K562 (cell line): ENCODE measurements around the gene SYCP2. TPM values are rescaled to one million over a fixed set of nuclear protein-coding genes. Genes with fewer than 3 reads are reported as not detected.

Experiments
- ATAC-seq: fragments of 200-7000 bp; cut with Tn5 transposase; 3 replicates; pipeline ENCODE4 v1.9.1; 2020; ENCODE audit warnings: moderate library complexity
- BruUV-seq: library from RNA; stranded (reverse); fragments of 400-500 nt; replicated peaks from 2 replicates; lab custom pipeline; 2021; lab: Mats Ljungman, UMichigan
- CTCF ChIA-PET: fragments of 300-600 bp; formaldehyde crosslinking; extraction: SDS; loops from one replicate; lab custom pipeline; 2021; ENCODE audit warnings: low intra/inter-chr PET ratio; lab: Yijun Ruan, JAX
- POLR2A ChIA-PET: fragments of 300-600, 350-650 bp; sonication (Branson Sonifier 250); formaldehyde crosslinking; extraction: SDS; loops from one replicate; lab custom pipeline; 2021; ENCODE audit warnings: antibody characterized with exemption, inconsistent platforms; lab: Yijun Ruan, JAX
- DNase-seq, 4 experiments: peaks; one replicate each; pipeline versions ENCODE4 v3.0.0 to v3.0.0-alpha.2; 2011 to 2018; ENCODE audit warnings: low spot score in 3 of 4, mixed read lengths in 3 of 4; ENCODE audit errors: extremely low read depth in 1 of 4
- FAIRE-seq: peaks from 2 replicates; lab custom pipeline; 2011; peaks lifted over from hg19 to GRCh38; lab: Jason Lieb, UNC
- H2AFZ ChIP-seq: 2 replicates; pipeline ENCODE4 v1.6.0; 2011; ENCODE audit warnings: low read depth, low read length, control low read depth, inconsistent platforms
- H3K27ac ChIP-seq: fragments of 200-600 bp; 3 replicates; pipeline ENCODE4 v1.8.0; 2011; ENCODE audit warnings: low read depth, mild to moderate bottlenecking, control low read depth, inconsistent platforms, low read length, moderate library complexity, mixed read lengths; ENCODE audit errors: extremely low read depth
- H3K27me3 ChIP-seq, 2 experiments: fragments of 300-600 bp in 1 of 2; 2 replicates in 1 of 2; 3 replicates in 1 of 2; pipeline versions ENCODE4 v1.6.0 to v1.8.0; 2011; ENCODE audit warnings: inconsistent platforms in 2 of 2, low read length in 2 of 2, mild to moderate bottlenecking in 1 of 2, mixed read lengths in 1 of 2, moderate library complexity in 1 of 2; ENCODE audit not compliant: control insufficient read depth in 2 of 2, insufficient read depth in 2 of 2
- H3K36me3 ChIP-seq: fragments of 300-600 bp; 3 replicates; pipeline ENCODE4 v1.8.0; 2011; ENCODE audit warnings: mild to moderate bottlenecking, low read length, inconsistent platforms; ENCODE audit not compliant: control insufficient read depth, insufficient read depth
- H3K4me1 ChIP-seq, 2 experiments: fragments of 200-600 bp in 1 of 2; replicated peaks in 1 of 2; 2 replicates in 1 of 2; 3 replicates in 1 of 2; pipeline versions ENCODE4 v1.5.1 to v1.8.0; 2011; ENCODE audit warnings: inconsistent platforms in 2 of 2, low read length in 2 of 2, mild to moderate bottlenecking in 1 of 2, mixed read lengths in 1 of 2, moderate library complexity in 1 of 2; ENCODE audit not compliant: control insufficient read depth in 2 of 2, insufficient read depth in 2 of 2
- H3K4me2 ChIP-seq: 2 replicates; pipeline ENCODE4 v1.6.1; 2011; ENCODE audit warnings: low read length, control low read depth, inconsistent platforms, mixed read lengths; ENCODE audit not compliant: insufficient read depth
- H3K4me3 ChIP-seq: fragments of 200-600 bp; sonication (generic), shearing (Covaris generic); 2 replicates; pipeline ENCODE4 v1.5.1; 2016; ENCODE audit warnings: control low read depth, inconsistent platforms
- H3K79me2 ChIP-seq: fragments of 200-600 bp; 3 replicates; pipeline ENCODE4 v1.8.0; 2011; ENCODE audit warnings: low read length, inconsistent platforms; ENCODE audit not compliant: control insufficient read depth, insufficient read depth
- H3K9ac ChIP-seq, 2 experiments: 2 replicates each; pipeline versions ENCODE4 v1.6.0 to v1.6.1; 2011; ENCODE audit warnings: low read depth in 2 of 2, low read length in 2 of 2, control low read depth in 1 of 2, inconsistent platforms in 1 of 2, mild to moderate bottlenecking in 1 of 2, mixed read lengths in 1 of 2; ENCODE audit not compliant: insufficient read depth in 1 of 2
- H3K9me1 ChIP-seq: one replicate; pipeline ENCODE4 v1.6.0; 2011; ENCODE audit warnings: inconsistent platforms, mild to moderate bottlenecking, low read length, moderate library complexity; ENCODE audit not compliant: control insufficient read depth, insufficient read depth
- H3K9me3 ChIP-seq: replicated peaks from 2 replicates; pipeline ENCODE4 v1.5.1; 2011; ENCODE audit warnings: low read depth, low read length, inconsistent platforms; ENCODE audit not compliant: control insufficient read depth, insufficient read depth
- H4K20me1 ChIP-seq: replicated peaks from 2 replicates; pipeline ENCODE4 v1.6.1; 2011; ENCODE audit warnings: low read length, inconsistent platforms, mixed read lengths; ENCODE audit not compliant: control insufficient read depth, insufficient read depth
- GATAD2A ChIP-seq: fragments of 450-650 bp; IDR thresholded peaks from 2 replicates; pipeline ENCODE4 v1.6.1; 2017
- LEF1 ChIP-seq: fragments of 450-650 bp; IDR thresholded peaks from 2 replicates; pipeline ENCODE4 v1.6.1; 2016; ENCODE audit warnings: mild to moderate bottlenecking
- NUFIP1 ChIP-seq: fragments of 450-650 bp; IDR thresholded peaks from 2 replicates; pipeline ENCODE4 v1.6.1; 2018; ENCODE audit not compliant: partially characterized antibody
- PML ChIP-seq: IDR thresholded peaks from 2 replicates; pipeline ENCODE4 v1.6.1; 2012; ENCODE audit warnings: low read length, inconsistent platforms
- RBBP5 ChIP-seq: fragments of 200-600 bp; sonication (generic); IDR thresholded peaks from 2 replicates; pipeline ENCODE4 v1.6.1; 2012; ENCODE audit warnings: borderline replicate concordance, mild to moderate bottlenecking, low read length, control low read depth, inconsistent platforms; ENCODE audit not compliant: insufficient read depth, poor library complexity, severe bottlenecking
- SMAD1 ChIP-seq: fragments of 150-350 bp; IDR thresholded peaks from 2 replicates; pipeline ENCODE4 v1.6.1; 2014; ENCODE audit warnings: low read length, low read depth; ENCODE audit not compliant: partially characterized antibody
- SNRNP70 ChIP-seq: fragments of 200-400 bp; formaldehyde crosslinking; optimal IDR thresholded peaks from 2 replicates; pipeline ENCODE3; 2017; ENCODE audit warnings: low read depth, low read length
- TARDBP ChIP-seq: fragments of 450-650 bp; IDR thresholded peaks from 2 replicates; pipeline ENCODE4 v1.6.1; 2016
- TEAD4 ChIP-seq, 2 experiments: sonication (generic) in 1 of 2; formaldehyde crosslinking in 1 of 2; IDR thresholded peaks; 2 replicates each; pipeline versions ENCODE4 v1.6.1 to v1.8.0; 2012 to 2022; ENCODE audit warnings: borderline replicate concordance in 1 of 2, inconsistent platforms in 1 of 2, low read length in 1 of 2, mild to moderate bottlenecking in 1 of 2, missing genetic modification reagents in 1 of 2
- ZNF586 ChIP-seq: fragments of 450-650 bp; formaldehyde crosslinking; conservative IDR thresholded peaks from 2 replicates; pipeline ENCODE4 v1.4.0; 2020; ENCODE audit warnings: mild to moderate bottlenecking, moderate library complexity
- ZNF668 ChIP-seq: fragments of 250-450 bp; sonication (Bioruptor Pico); IDR thresholded peaks from 2 replicates; pipeline ENCODE4 v1.8.0; 2022; ENCODE audit warnings: mild to moderate bottlenecking, inconsistent platforms
- WGBS: fragments of 100-300 bp; shearing (Covaris generic); methylation state at CpG from one replicate; pipeline ENCODE4 v1.1.6; 2016; ENCODE audit warnings: low coverage, mixed read lengths; ENCODE audit not compliant: insufficient coverage; ENCODE audit errors: missing lambda C conversion rate; 5-methylcytosine and 5-hydroxymethylcytosine counted together
- in situ Hi-C: fragments of 300-500 bp; cut with MboI; formaldehyde crosslinking; loops from 4 replicates; pipeline ENCODE4 v1.15.0; 2018; ENCODE audit warnings: inconsistent platforms, mixed read lengths
- intact Hi-C: fragments of 100-400 bp; cut with micrococcal nuclease; formaldehyde crosslinking; loops from 2 replicates; pipeline ENCODE4 v1.14.2; 2022
- polyA plus RNA-seq, 8 experiments: library from polyadenylated mRNA; depleted of rRNA in 4 of 8; stranded (reverse) in 5 of 8; unstranded in 3 of 8; fragments of >200 nt; fragmentation: Nextera tagmentation in 2 of 8; fragmentation: Illumina TruSeq in 1 of 8; extraction: Ambion mirVana in 2 of 8; extraction: Trizol in 1 of 8; gene quantifications; 2 replicates each; pipeline versions ENCODE4 v1.2.1 to v1.2.3, GENCODE V29; 2011 to 2014; ENCODE audit warnings: inconsistent platforms in 1 of 8, missing spikeins in 1 of 8
- total RNA-seq, 7 experiments: library from RNA; depleted of rRNA in 6 of 7; stranded (reverse); fragments of >200 nt in 6 of 7; fragmentation: Illumina TruSeq in 2 of 7; extraction: Trizol in 2 of 7; gene quantifications; 2 replicates each; pipeline versions ENCODE4 v1.2.1 to v1.2.3, GENCODE V29; 2011 to 2021; ENCODE audit warnings: low replicate concordance in 1 of 7
- TF ChIP-seq, protein P1 (sequence below), 3 experiments: fragments of 200-800 bp in 1 of 3; sonication (Bioruptor generic) in 1 of 3; sonication (generic) in 1 of 3; formaldehyde crosslinking in 1 of 3; IDR thresholded peaks; 2 replicates each; pipeline versions ENCODE4 v1.6.1 to v1.8.0; 2016 to 2022; ENCODE audit warnings: mild to moderate bottlenecking in 2 of 3, missing compliant biosample characterization in 2 of 3, missing genetic modification characterization in 2 of 3, missing genetic modification reagents in 1 of 3
- TF ChIP-seq, protein P2 (sequence below): sonication (generic); formaldehyde crosslinking; IDR thresholded peaks from 2 replicates; pipeline ENCODE4 v1.8.0; 2023; ENCODE audit warnings: mild to moderate bottlenecking, missing genetic modification reagents
- TF ChIP-seq, protein P3 (sequence below), 2 experiments: fragments of 150-350 bp in 1 of 2; IDR thresholded peaks; 2 replicates each; pipeline ENCODE4 v1.6.1; 2012 to 2016; ENCODE audit warnings: low read depth in 2 of 2, low read length in 2 of 2, mild to moderate bottlenecking in 1 of 2, moderate library complexity in 1 of 2

SYCP2 gene
- total and polyA plus RNA-seq, 9 of the 15 experiments (the other 6 are each of a cell fraction or from before 2014, with no cell fraction given), result 0.24 to 1.6 (median 0.67) TPM

DNA sequence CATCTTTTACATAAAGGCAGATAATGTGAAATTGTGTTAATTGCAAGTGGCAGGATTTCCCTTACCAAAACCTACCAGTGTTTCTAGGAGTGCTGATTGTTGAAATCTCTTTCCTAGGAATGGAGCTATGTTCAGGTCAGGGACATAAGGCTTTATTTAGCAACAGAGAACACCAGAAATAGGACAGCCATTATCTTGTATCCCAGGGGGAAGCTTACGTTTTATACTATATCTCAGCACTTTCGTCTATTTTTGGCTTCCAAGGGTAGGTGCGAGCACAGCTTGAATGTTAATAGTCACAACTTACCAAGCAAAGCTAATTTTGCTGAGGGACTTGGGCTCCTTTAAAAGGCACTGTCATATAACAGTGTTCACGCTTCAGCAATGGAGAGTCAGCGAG, 94.0 kb downstream of the SYCP2 start (continued):
- TF ChIP-seq SNRNP70, result no peak
- TF ChIP-seq, protein P1, sequence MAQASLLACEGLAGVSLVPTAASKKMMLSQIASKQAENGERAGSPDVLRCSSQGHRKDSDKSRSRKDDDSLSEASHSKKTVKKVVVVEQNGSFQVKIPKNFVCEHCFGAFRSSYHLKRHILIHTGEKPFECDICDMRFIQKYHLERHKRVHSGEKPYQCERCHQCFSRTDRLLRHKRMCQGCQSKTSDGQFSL (CRISPR knock-in tag; IDR thresholded peaks at IDR 0.05), result no peak
- TF ChIP-seq, protein P1 (tag; IDR thresholded peaks at IDR 0.05), result no peak
- TF ChIP-seq GATAD2A, result no peak
- no peak for TF ChIP-seq ZNF668

DNA sequence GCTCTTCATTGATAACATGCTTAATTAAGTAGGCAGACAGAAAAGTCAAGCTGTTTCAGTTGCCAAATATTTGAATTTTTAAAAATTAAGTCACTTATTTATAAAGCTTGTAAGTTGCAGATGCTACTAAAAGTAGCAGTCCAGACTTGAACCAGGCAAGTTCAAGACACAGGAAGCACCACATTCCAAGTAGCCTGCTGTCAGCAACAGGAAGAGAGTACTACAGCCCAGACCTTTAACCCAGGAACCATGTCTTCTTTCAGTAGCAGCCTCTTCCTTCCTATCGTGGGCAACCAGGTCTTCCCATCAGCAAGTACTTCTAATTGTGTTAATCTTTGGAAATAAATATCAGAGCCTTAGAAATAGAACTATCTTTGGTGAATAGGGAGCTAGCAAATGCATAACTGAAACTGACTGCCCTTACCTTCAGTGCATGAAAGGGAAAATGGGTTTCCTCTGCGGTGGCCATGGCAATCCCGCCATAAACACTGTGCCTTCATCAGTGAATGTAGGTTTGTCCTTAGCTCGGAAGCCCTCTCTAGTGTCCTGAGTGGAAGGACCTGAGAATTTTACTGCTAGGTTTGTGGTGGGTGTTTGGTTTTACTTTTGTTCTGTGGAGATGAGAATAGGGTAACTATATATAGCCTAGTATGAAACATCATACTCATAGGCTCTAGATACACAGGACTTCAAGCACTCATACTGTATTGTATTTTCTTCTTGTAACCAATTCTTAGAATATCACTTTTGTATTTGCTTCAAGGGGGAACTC, 95.6 kb downstream of the SYCP2 start:
- Histone ChIP-seq H3K9me1 (no peaks in the 10 kb centered on the region), H2AFZ (no peak overlapping the region), H3K9ac (no peak overlapping the region), H3K4me1 (no peaks in the 10 kb centered on the region), H3K27me3 (peaks cover 0 to 17% of the 10 kb centered on the region in 2 experiments; a peak in 3 of 5 replicates), H3K9me3 (no peaks in the 10 kb centered on the region), H3K27ac (no peak overlapping the region), H3K36me3 (no peaks in the 10 kb centered on the region), H3K4me3 (no peak overlapping the region), H3K4me2 (no peak overlapping the region), H4K20me1 (no peaks in the 10 kb centered on the region), H3K79me2 (no peaks in the 10 kb centered on the region)
- in situ Hi-C loops, result no loop called here
- ChIA-PET CTCF (no interaction called here), POLR2A (no interaction called here)
- 2% methylated on average over 4 of the region's 4 CpGs for WGBS
- intact Hi-C loops, result no loop called here
- no peak for DNase-seq
- FAIRE-seq, result no peak
- no peak for ATAC-seq
- BruUV-seq, result no TSS peak
- TF ChIP-seq LEF1 (no peak), TARDBP (no peak), NUFIP1 (no peak), PML (no peak), TEAD4 (IDR thresholded peaks at IDR 0.05; ENCODE audit: low read length) (no peak), TEAD4 (CRISPR knock-in tag; IDR thresholded peaks at IDR 0.05; ENCODE audit: borderline replicate concordance) (no peak), SMAD1 (no peak), SNRNP70 (no peak), RBBP5 (no peak), ZNF586 (no peak)
- TF ChIP-seq, protein P2, sequence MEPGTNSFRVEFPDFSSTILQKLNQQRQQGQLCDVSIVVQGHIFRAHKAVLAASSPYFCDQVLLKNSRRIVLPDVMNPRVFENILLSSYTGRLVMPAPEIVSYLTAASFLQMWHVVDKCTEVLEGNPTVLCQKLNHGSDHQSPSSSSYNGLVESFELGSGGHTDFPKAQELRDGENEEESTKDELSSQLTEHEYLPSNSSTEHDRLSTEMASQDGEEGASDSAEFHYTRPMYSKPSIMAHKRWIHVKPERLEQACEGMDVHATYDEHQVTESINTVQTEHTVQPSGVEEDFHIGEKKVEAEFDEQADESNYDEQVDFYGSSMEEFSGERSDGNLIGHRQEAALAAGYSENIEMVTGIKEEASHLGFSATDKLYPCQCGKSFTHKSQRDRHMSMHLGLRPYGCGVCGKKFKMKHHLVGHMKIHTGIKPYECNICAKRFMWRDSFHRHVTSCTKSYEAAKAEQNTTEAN (CRISPR knock-in tag), result no peak
- TF ChIP-seq, protein P3, sequence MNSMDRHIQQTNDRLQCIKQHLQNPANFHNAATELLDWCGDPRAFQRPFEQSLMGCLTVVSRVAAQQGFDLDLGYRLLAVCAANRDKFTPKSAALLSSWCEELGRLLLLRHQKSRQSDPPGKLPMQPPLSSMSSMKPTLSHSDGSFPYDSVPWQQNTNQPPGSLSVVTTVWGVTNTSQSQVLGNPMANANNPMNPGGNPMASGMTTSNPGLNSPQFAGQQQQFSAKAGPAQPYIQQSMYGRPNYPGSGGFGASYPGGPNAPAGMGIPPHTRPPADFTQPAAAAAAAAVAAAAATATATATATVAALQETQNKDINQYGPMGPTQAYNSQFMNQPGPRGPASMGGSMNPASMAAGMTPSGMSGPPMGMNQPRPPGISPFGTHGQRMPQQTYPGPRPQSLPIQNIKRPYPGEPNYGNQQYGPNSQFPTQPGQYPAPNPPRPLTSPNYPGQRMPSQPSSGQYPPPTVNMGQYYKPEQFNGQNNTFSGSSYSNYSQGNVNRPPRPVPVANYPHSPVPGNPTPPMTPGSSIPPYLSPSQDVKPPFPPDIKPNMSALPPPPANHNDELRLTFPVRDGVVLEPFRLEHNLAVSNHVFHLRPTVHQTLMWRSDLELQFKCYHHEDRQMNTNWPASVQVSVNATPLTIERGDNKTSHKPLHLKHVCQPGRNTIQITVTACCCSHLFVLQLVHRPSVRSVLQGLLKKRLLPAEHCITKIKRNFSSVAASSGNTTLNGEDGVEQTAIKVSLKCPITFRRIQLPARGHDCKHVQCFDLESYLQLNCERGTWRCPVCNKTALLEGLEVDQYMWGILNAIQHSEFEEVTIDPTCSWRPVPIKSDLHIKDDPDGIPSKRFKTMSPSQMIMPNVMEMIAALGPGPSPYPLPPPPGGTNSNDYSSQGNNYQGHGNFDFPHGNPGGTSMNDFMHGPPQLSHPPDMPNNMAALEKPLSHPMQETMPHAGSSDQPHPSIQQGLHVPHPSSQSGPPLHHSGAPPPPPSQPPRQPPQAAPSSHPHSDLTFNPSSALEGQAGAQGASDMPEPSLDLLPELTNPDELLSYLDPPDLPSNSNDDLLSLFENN (IDR thresholded peaks at IDR 0.05; ENCODE audit: low read depth in 2 of 2, low read length in 2 of 2), result no peak
